Endothelial cell (in vitro differentiated cells): ENCODE data around the gene GLUD1. TPM values are rescaled to one million over a fixed set of nuclear protein-coding genes. Genes with fewer than 3 reads are reported as not detected.
"Not testable (repeated sequence)": the region's sequence is repeated elsewhere in the genome, so short reads cannot be mapped to it uniquely, and the experiment has no call there.

ENCODE experiments used
- DNase-seq: peaks from one replicate; pipeline ENCODE4 v3.0.0; 2021; ENCODE audit warnings: low spot score
- H3K27ac Mint-ChIP-seq: one replicate; pipeline ENCODE4 v1.8.0; 2021; ENCODE audit warnings: mixed read lengths, inconsistent platforms; ENCODE audit not compliant: unreplicated experiment
- H3K27me3 Mint-ChIP-seq: one replicate; pipeline ENCODE4 v1.8.0; 2021; ENCODE audit warnings: mild to moderate bottlenecking, moderate library complexity, mixed read lengths, inconsistent platforms; ENCODE audit not compliant: unreplicated experiment
- H3K36me3 Mint-ChIP-seq: one replicate; pipeline ENCODE4 v1.8.0; 2021; ENCODE audit warnings: mild to moderate bottlenecking, low read depth, mixed read lengths, inconsistent platforms; ENCODE audit not compliant: unreplicated experiment
- H3K4me1 Mint-ChIP-seq: one replicate; pipeline ENCODE4 v1.8.0; 2021; ENCODE audit warnings: mild to moderate bottlenecking, mixed read lengths, inconsistent platforms; ENCODE audit not compliant: unreplicated experiment
- H3K4me3 Mint-ChIP-seq: one replicate; pipeline ENCODE4 v1.8.0; 2021; ENCODE audit warnings: mild to moderate bottlenecking, mixed read lengths, inconsistent platforms; ENCODE audit not compliant: unreplicated experiment
- H3K9me3 Mint-ChIP-seq: one replicate; pipeline ENCODE4 v1.8.0; 2021; ENCODE audit warnings: mixed read lengths, inconsistent platforms; ENCODE audit not compliant: unreplicated experiment
- CTCF ChIP-seq: fragments of 200-600 bp; sonication (generic); IDR thresholded peaks from one replicate; pipeline ENCODE4 v1.5.0; 2021; ENCODE audit warnings: antibody characterized with exemption; ENCODE audit not compliant: unreplicated experiment
- total RNA-seq: library from RNA; stranded (reverse); fragmentation: NEBNext Ultra II Directional; extraction: Animal tissue kit (Norgen Biotek cat#: 25700); gene quantifications from one replicate; pipeline ENCODE4 v1.2.1, GENCODE V29; 2021; ENCODE audit not compliant: unreplicated experiment

GLUD1 gene
- total RNA-seq, 1 donor from 2014 or later = 79.2 TPM

- Mint-ChIP-seq H3K27ac (no peak overlapping the region), H3K36me3 (peaks cover 8% of the 10 kb centered on the region), H3K27me3 (no peaks in the 10 kb centered on the region), H3K4me3 (no peak overlapping the region), H3K4me1 (peaks cover under 1% of the 10 kb centered on the region), H3K9me3 (no peaks in the 10 kb centered on the region)
- no peak for TF ChIP-seq CTCF
- DNase-seq = no peak
Observed at GRCh38 chr10:87085537-87085936, 9.1 kb downstream of the GLUD1 start.

GRCh38 chr10:87084291-87084782 is 10.3 kb downstream of the GLUD1 start:
- H3K27me3 Mint-ChIP-seq, DNase-seq, H3K4me1 Mint-ChIP-seq, H3K36me3 Mint-ChIP-seq, H3K27ac Mint-ChIP-seq, H3K4me3 Mint-ChIP-seq, H3K9me3 Mint-ChIP-seq: not testable (repeated sequence)

GRCh38 chr10:87083576-87084290 is 10.9 kb downstream of the GLUD1 start:
- H3K4me3 Mint-ChIP-seq, H3K27me3 Mint-ChIP-seq, H3K9me3 Mint-ChIP-seq, H3K36me3 Mint-ChIP-seq, H3K4me1 Mint-ChIP-seq, H3K27ac Mint-ChIP-seq, DNase-seq: not testable (repeated sequence)

DNA sequence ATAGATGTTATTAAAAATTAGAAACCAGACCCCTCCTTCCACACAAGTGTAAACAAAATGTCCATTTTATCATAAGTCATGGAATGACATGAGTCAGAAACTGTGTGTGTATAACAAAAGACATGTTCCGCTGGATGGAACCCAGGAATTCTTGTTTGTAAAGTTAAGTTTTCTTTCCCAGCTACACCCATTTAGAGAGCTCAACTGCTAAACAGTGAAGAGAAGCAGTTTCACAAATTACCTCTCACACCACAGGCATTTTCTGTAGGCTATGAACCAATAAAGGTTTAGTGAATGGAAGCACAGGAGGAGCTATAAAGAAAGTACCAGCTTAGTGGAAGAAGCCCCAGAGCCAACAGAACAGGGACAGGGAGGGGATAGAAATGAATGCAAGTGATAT is 12.4 kb downstream of the GLUD1 start:
- H3K9me3 Mint-ChIP-seq, DNase-seq, H3K27ac Mint-ChIP-seq, H3K36me3 Mint-ChIP-seq, H3K27me3 Mint-ChIP-seq, H3K4me3 Mint-ChIP-seq, H3K4me1 Mint-ChIP-seq: not testable (repeated sequence)

- not testable (repeated sequence) for H3K9me3 Mint-ChIP-seq, DNase-seq, H3K27me3 Mint-ChIP-seq, H3K27ac Mint-ChIP-seq, H3K4me1 Mint-ChIP-seq, H3K4me3 Mint-ChIP-seq, H3K36me3 Mint-ChIP-seq
Observed at GRCh38 chr10:87081574-87081973, 13.1 kb downstream of the GLUD1 start.

GRCh38 chr10:87080621-87081020 is 14.0 kb downstream of the GLUD1 start:
- H3K4me3 Mint-ChIP-seq, H3K36me3 Mint-ChIP-seq, H3K27ac Mint-ChIP-seq, H3K27me3 Mint-ChIP-seq, H3K9me3 Mint-ChIP-seq, DNase-seq, H3K4me1 Mint-ChIP-seq: not testable (repeated sequence)

GRCh38 chr10:87079106-87079836 is 15.4 kb downstream of the GLUD1 start:
- Mint-ChIP-seq H3K9me3 (no peaks in the 10 kb centered on the region), H3K36me3 (peaks cover 8% of the 10 kb centered on the region), H3K4me3 (peak overlapping the region; percentile 42), H3K27me3 (no peaks in the 10 kb centered on the region), H3K27ac (no peak overlapping the region), H3K4me1 (no peaks in the 10 kb centered on the region)
- no peak for DNase-seq
- no peak for TF ChIP-seq CTCF

DNA sequence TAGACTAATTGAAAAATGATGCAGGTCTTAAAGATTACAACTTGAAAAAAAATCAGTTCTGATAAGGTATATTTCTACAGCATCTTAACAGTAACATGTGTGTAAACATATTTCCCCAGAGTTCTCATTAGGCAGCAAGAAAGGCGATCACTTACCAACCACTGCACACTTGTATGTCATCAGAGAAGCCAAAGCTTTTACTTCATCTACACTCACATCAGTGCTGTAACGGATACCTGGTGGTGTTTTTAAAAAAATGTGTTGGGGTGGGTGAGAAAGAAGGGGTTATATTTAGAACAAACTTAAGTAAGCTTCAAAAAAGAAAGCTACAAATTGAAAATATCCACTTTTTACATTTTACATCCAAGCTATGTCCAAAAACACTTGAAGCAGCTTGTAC is 18.2 kb downstream of the GLUD1 start:
- not testable (repeated sequence) for DNase-seq, H3K27me3 Mint-ChIP-seq, H3K36me3 Mint-ChIP-seq, H3K4me1 Mint-ChIP-seq, H3K4me3 Mint-ChIP-seq, H3K27ac Mint-ChIP-seq, H3K9me3 Mint-ChIP-seq
